ENCODE measurements around the gene SP7.

- no peak for TF ChIP-seq CTCF (conservative IDR thresholded peaks at IDR 0.05)
- no peak for TF ChIP-seq EZH2 (IDR thresholded peaks at IDR 0.05; ENCODE audit: low read depth)
Measured at GRCh38 chr12:53279888-53280498, 56.2 kb downstream of the SP7 start.

All from PC-9 (cell line).